Measurements from ENCODE around the gene USP17L25. TPM values are rescaled to one million over a fixed set of nuclear protein-coding genes. Genes with fewer than 3 reads are reported as not detected.
"Not testable (repeated sequence)": the region's sequence is repeated elsewhere in the genome, so short reads cannot be mapped to it uniquely, and the experiment has no call there.

The USP17L25 gene, protein sequence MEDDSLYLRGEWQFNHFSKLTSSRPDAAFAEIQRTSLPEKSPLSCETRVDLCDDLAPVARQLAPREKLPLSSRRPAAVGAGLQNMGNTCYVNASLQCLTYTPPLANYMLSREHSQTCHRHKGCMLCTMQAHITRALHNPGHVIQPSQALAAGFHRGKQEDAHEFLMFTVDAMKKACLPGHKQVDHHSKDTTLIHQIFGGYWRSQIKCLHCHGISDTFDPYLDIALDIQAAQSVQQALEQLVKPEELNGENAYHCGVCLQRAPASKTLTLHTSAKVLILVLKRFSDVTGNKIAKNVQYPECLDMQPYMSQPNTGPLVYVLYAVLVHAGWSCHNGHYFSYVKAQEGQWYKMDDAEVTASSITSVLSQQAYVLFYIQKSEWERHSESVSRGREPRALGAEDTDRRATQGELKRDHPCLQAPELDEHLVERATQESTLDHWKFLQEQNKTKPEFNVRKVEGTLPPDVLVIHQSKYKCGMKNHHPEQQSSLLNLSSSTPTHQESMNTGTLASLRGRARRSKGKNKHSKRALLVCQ
- total RNA-seq: not detected

DNA sequence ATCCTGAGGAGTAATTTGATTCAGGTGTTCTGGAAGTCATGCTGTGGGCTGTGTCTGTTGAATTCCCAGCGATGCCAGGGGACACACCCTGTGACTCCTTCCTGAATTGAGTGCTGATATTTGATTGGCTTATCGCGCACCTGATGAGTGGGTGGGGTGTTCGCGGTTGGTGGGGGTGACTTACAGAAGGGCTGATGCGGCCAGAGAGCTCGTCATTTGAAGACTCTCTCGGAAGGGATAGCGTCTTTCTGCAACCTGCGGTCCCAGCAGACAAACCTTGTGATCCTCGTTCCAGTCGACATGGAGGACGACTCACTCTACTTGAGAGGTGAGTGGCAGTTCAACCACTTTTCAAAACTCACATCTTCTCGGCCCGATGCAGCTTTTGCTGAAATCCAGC is at the start of gene USP17L25:
TSS of gene USP17L25 (plus strand) at position 301 of the 400 bp plus-strand sequence. CDS start at position 301, 0 bp downstream.
- H3K36me3 Mint-ChIP-seq; H3K9me3 Mint-ChIP-seq; H3K27ac Mint-ChIP-seq; ATAC-seq; DNase-seq (ENCODE audit: low spot score in 2 of 2): not testable (repeated sequence)

DNA sequence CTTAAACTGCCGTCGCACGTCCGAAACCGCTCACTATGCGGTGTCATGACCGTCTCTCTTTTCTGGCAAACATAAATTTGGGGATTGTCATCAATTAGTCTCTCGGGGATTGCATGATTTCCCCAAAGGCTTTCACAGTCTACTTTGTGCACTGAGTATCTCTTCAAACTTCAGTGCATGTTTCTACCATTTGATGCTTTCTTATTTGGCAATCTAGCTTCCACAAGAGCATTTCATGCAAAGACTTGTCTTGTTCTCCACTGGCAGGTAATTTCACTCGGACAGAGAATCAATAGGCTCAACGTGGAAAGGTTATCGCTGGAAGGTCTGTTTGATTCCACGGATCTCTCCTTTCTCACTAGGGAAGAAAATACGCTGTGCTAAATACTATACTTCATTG is 5.5 kb upstream of the USP17L25 start:
- not testable (repeated sequence) for H3K36me3 Mint-ChIP-seq; ATAC-seq; DNase-seq (ENCODE audit: low spot score in 2 of 2); H3K27ac Mint-ChIP-seq; H3K9me3 Mint-ChIP-seq

- DNase-seq (ENCODE audit: low spot score in 2 of 2); ATAC-seq; H3K9me3 Mint-ChIP-seq; H3K27ac Mint-ChIP-seq; H3K36me3 Mint-ChIP-seq: not testable (repeated sequence)
Measured at GRCh38 chr4:9324865-9325264, 4.8 kb upstream of the USP17L25 start, which contains the start of gene USP17L24. Gene USP17L24, plus strand, starts transcription at chr4:9325165. Its CDS starts 0 bp downstream, at chr4:9325165.

GRCh38 chr4:9334358-9334757 is 4.6 kb downstream of the USP17L25 start, which contains the start of gene USP17L26:
Gene USP17L26, plus strand, starts transcription at chr4:9334658. Its CDS starts 0 bp downstream, at chr4:9334658.
- not testable (repeated sequence) for H3K9me3 Mint-ChIP-seq; ATAC-seq; H3K27ac Mint-ChIP-seq; H3K36me3 Mint-ChIP-seq; DNase-seq (ENCODE audit: low spot score in 2 of 2)

GRCh38 chr4:9339103-9339502 is 9.4 kb downstream of the USP17L25 start, which contains the start of gene USP17L5:
Gene USP17L5, plus strand, starts transcription at chr4:9339403. Its CDS starts 0 bp downstream, at chr4:9339403.
- not testable (repeated sequence) for DNase-seq (ENCODE audit: low spot score in 2 of 2); H3K27ac Mint-ChIP-seq; H3K9me3 Mint-ChIP-seq; H3K36me3 Mint-ChIP-seq; ATAC-seq

DNA sequence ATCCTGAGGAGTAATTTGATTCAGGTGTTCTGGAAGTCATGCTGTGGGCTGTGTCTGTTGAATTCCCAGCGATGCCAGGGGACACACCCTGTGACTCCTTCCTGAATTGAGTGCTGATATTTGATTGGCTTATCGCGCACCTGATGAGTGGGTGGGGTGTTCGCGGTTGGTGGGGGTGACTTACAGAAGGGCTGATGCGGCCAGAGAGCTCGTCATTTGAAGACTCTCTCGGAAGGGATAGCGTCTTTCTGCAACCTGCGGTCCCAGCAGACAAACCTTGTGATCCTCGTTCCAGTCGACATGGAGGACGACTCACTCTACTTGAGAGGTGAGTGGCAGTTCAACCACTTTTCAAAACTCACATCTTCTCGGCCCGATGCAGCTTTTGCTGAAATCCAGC is 14.1 kb downstream of the USP17L25 start, which contains the start of gene USP17L27:
TSS of gene USP17L27 (plus strand) at position 301 of the 400 bp plus-strand sequence. CDS start at position 301, 0 bp downstream.
- H3K27ac Mint-ChIP-seq; DNase-seq (ENCODE audit: low spot score in 2 of 2); ATAC-seq; H3K9me3 Mint-ChIP-seq; H3K36me3 Mint-ChIP-seq: not testable (repeated sequence)

GRCh38 chr4:9348593-9348992 is 18.9 kb downstream of the USP17L25 start, which contains the start of gene USP17L28:
Gene USP17L28, plus strand, starts transcription at chr4:9348893. Its CDS starts 0 bp downstream, at chr4:9348893.
- not testable (repeated sequence) for DNase-seq (ENCODE audit: low spot score in 2 of 2); ATAC-seq; H3K36me3 Mint-ChIP-seq; H3K27ac Mint-ChIP-seq; H3K9me3 Mint-ChIP-seq

- H3K27ac Mint-ChIP-seq; H3K9me3 Mint-ChIP-seq; DNase-seq (ENCODE audit: low spot score in 2 of 2); ATAC-seq; H3K36me3 Mint-ChIP-seq: not testable (repeated sequence)
Measured at GRCh38 chr4:9350866-9351265, 21.2 kb downstream of the USP17L25 start.

DNA sequence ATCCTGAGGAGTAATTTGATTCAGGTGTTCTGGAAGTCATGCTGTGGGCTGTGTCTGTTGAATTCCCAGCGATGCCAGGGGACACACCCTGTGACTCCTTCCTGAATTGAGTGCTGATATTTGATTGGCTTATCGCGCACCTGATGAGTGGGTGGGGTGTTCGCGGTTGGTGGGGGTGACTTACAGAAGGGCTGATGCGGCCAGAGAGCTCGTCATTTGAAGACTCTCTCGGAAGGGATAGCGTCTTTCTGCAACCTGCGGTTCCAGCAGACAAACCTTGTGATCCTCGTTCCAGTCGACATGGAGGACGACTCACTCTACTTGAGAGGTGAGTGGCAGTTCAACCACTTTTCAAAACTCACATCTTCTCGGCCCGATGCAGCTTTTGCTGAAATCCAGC is 23.6 kb downstream of the USP17L25 start, which contains the start of gene USP17L29:
TSS of gene USP17L29 (plus strand) at position 301 of the 400 bp plus-strand sequence. CDS start at position 301, 0 bp downstream.
- not testable (repeated sequence) for H3K9me3 Mint-ChIP-seq; H3K27ac Mint-ChIP-seq; DNase-seq (ENCODE audit: low spot score in 2 of 2); H3K36me3 Mint-ChIP-seq; ATAC-seq

DNA sequence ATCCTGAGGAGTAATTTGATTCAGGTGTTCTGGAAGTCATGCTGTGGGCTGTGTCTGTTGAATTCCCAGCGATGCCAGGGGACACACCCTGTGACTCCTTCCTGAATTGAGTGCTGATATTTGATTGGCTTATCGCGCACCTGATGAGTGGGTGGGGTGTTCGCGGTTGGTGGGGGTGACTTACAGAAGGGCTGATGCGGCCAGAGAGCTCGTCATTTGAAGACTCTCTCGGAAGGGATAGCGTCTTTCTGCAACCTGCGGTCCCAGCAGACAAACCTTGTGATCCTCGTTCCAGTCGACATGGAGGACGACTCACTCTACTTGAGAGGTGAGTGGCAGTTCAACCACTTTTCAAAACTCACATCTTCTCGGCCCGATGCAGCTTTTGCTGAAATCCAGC is 33.1 kb downstream of the USP17L25 start, which contains the start of gene USP17L30:
TSS of gene USP17L30 (plus strand) at position 301 of the 400 bp plus-strand sequence. CDS start at position 301, 0 bp downstream.
- H3K27ac Mint-ChIP-seq; DNase-seq (ENCODE audit: low spot score in 2 of 2); H3K9me3 Mint-ChIP-seq; H3K36me3 Mint-ChIP-seq; ATAC-seq: not testable (repeated sequence)

DNA sequence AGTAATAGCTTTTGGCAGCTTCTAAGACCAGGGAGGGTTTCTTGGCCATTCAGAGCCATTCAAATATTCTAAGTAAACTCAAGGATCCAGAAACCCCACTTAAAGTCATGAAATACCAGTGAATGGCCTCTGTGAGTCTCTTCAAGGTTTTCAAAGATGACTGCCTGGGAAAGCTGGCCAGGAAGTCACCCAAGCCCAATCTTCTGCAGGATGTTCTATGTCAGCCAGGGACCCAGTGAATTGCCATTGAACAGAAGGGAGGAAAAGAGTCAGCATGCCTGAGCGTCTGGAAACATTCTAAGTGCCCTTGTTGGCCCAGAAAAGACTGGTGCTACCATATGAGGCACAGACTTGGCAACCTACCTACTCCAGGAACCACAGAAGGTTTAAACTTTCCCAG is 50.2 kb downstream of the USP17L25 start:
- not testable (repeated sequence) for DNase-seq (ENCODE audit: low spot score in 2 of 2); H3K27ac Mint-ChIP-seq; ATAC-seq; H3K36me3 Mint-ChIP-seq; H3K9me3 Mint-ChIP-seq

Other genes with a start within 250 kb of the USP17L25 start
- gene FAM90A26, start 159.5 kb upstream of the USP17L25 start, total RNA-seq: not detected
- not detected for gene USP17L10, start 119.3 kb upstream of the USP17L25 start, total RNA-seq
- not detected for gene USP17L11, start 114.5 kb upstream of the USP17L25 start, total RNA-seq
- gene USP17L12, start 109.8 kb upstream of the USP17L25 start, total RNA-seq: not detected
- gene USP17L13, start 105.0 kb upstream of the USP17L25 start, total RNA-seq: not detected
- gene USP17L15, start 95.5 kb upstream of the USP17L25 start, total RNA-seq: not detected
- not detected for gene USP17L17, start 86.0 kb upstream of the USP17L25 start, total RNA-seq
- not detected for gene USP17L18, start 81.3 kb upstream of the USP17L25 start, total RNA-seq
- not detected for gene USP17L19, start 76.5 kb upstream of the USP17L25 start, total RNA-seq
- gene USP17L20, start 71.8 kb upstream of the USP17L25 start, total RNA-seq: not detected
- gene USP17L21, start 67.0 kb upstream of the USP17L25 start, total RNA-seq: not detected
- gene USP17L22, start 62.3 kb upstream of the USP17L25 start, total RNA-seq: not detected
- gene USP17L24, start 4.7 kb upstream of the USP17L25 start, total RNA-seq: not detected
- gene USP17L26, start 4.7 kb downstream of the USP17L25 start, total RNA-seq: not detected
- gene USP17L5, start 9.5 kb downstream of the USP17L25 start, total RNA-seq: not detected
- gene USP17L27, start 14.2 kb downstream of the USP17L25 start, total RNA-seq: not detected
- not detected for gene USP17L28, start 19.0 kb downstream of the USP17L25 start, total RNA-seq
- not detected for gene USP17L29, start 23.7 kb downstream of the USP17L25 start, total RNA-seq
- gene USP17L30, start 33.2 kb downstream of the USP17L25 start, total RNA-seq: not detected
- gene DEFB131A, start 114.5 kb downstream of the USP17L25 start, total RNA-seq: not detected

Data from activated naive CD4-positive, alpha-beta T cell treated with anti-CD3 and anti-CD28 coated beads, Interleukin-2, amount 50 U/mL, for 72 hours (primary cell).